SK-N-SH (cell line): ENCODE measurements around the gene PLPP2. TPM values are rescaled to one million over a fixed set of nuclear protein-coding genes. Genes with fewer than 3 reads are reported as not detected.

Source experiments
- CTCF ChIA-PET: fragments of 300-600, 350-600 bp; formaldehyde crosslinking; extraction: SDS; loops from one replicate; lab custom pipeline; 2021; lab: Yijun Ruan, JAX
- POLR2A ChIA-PET: fragments of 350-600 bp; sonication (Branson Sonifier 250); formaldehyde crosslinking; extraction: SDS; loops from one replicate; lab custom pipeline; 2020; ENCODE audit warnings: antibody characterized with exemption, inconsistent platforms; lab: Yijun Ruan, JAX
- DNase-seq: peaks from one replicate; pipeline ENCODE4 v3.0.0; 2012
- H2AFZ ChIP-seq: fragments of 200-600 bp; sonication (generic); 2 replicates; pipeline ENCODE4 v1.8.1; 2016; ENCODE audit warnings: antibody characterized with exemption, mild to moderate bottlenecking, low read depth
- H3F3A ChIP-seq: fragments of 200-600 bp; sonication (generic); replicated peaks from 2 replicates; pipeline ENCODE3; 2016; ENCODE audit warnings: antibody characterized with exemption, mild to moderate bottlenecking; ENCODE audit not compliant: insufficient read depth
- H3K27ac ChIP-seq, 2 experiments: fragments of 200-500 bp in 1 of 2; fragments of 200-600 bp in 1 of 2; sonication (Bioruptor generic) in 1 of 2; sonication (generic), shearing (Covaris generic) in 1 of 2; 2 replicates each; pipeline versions ENCODE4 v1.5.1 to v1.6.1; 2014 to 2016; ENCODE audit warnings: low read depth in 2 of 2, inconsistent platforms in 1 of 2, low read length in 1 of 2, mild to moderate bottlenecking in 1 of 2, mixed read lengths in 1 of 2
- H3K27me3 ChIP-seq: fragments of 200-600 bp; sonication (generic), shearing (Covaris generic); 2 replicates; pipeline ENCODE4 v1.6.1; 2016; ENCODE audit warnings: mixed run types; ENCODE audit not compliant: insufficient read depth
- H3K36me3 ChIP-seq, 2 experiments: fragments of 200-500 bp in 1 of 2; fragments of 200-600 bp in 1 of 2; sonication (Bioruptor generic) in 1 of 2; sonication (generic) in 1 of 2; replicated peaks in 1 of 2; 2 replicates each; pipeline versions ENCODE3 to v1.5.1; 2014 to 2016; ENCODE audit warnings: low read length in 1 of 2, mild to moderate bottlenecking in 1 of 2; ENCODE audit not compliant: insufficient read depth in 2 of 2, control insufficient read depth in 1 of 2
- H3K4me1 ChIP-seq, 2 experiments: fragments of 200-500 bp in 1 of 2; fragments of 200-600 bp in 1 of 2; sonication (Bioruptor generic) in 1 of 2; sonication (generic), shearing (Covaris generic) in 1 of 2; 2 replicates each; pipeline versions ENCODE4 v1.5.1 to v1.6.1; 2014 to 2016; ENCODE audit warnings: low read depth in 1 of 2, low read length in 1 of 2, mixed run types in 1 of 2; ENCODE audit not compliant: insufficient read depth in 2 of 2, control insufficient read depth in 1 of 2
- H3K4me2 ChIP-seq: fragments of 200-600 bp; sonication (generic), shearing (Covaris generic); 2 replicates; pipeline ENCODE4 v1.6.1; 2017; ENCODE audit warnings: mixed run types
- H3K4me3 ChIP-seq, 2 experiments: fragments of 200-500 bp in 1 of 2; fragments of 200-600 bp in 1 of 2; sonication (Bioruptor generic) in 1 of 2; sonication (generic), shearing (Covaris generic) in 1 of 2; 2 replicates each; pipeline versions ENCODE4 v1.5.1 to v1.8.1; 2014 to 2016; ENCODE audit warnings: low read depth in 2 of 2, inconsistent platforms in 1 of 2, low read length in 1 of 2, mild to moderate bottlenecking in 1 of 2, mixed read lengths in 1 of 2, moderate library complexity in 1 of 2
- H3K79me2 ChIP-seq: fragments of 200-600 bp; sonication (generic); 2 replicates; pipeline ENCODE4 v1.8.1; 2017; ENCODE audit warnings: mild to moderate bottlenecking; ENCODE audit not compliant: insufficient read depth
- H3K9ac ChIP-seq: fragments of 200-600 bp; sonication (generic); 2 replicates; pipeline ENCODE4 v1.6.1; 2017; ENCODE audit warnings: mixed run types
- H3K9me2 ChIP-seq: fragments of 200-600 bp; sonication (generic); 2 replicates; pipeline ENCODE4 v1.6.1; 2017; ENCODE audit warnings: mixed run types
- H3K9me3 ChIP-seq: fragments of 200-600 bp; sonication (generic); 2 replicates; pipeline ENCODE4 v1.6.1; 2017; ENCODE audit warnings: mixed run types, mild to moderate bottlenecking, moderate library complexity
- H4K20me1 ChIP-seq: fragments of 200-600 bp; sonication (generic); 2 replicates; pipeline ENCODE4 v1.6.1; 2017; ENCODE audit warnings: mild to moderate bottlenecking, mixed run types; ENCODE audit not compliant: insufficient read depth
- ELF1 ChIP-seq: IDR thresholded peaks from 2 replicates; pipeline ENCODE4 v1.4.0; 2012
- EP300 ChIP-seq, 2 experiments: IDR thresholded peaks; 2 replicates each; pipeline versions ENCODE4 v1.4.0 to v1.6.1; 2012; ENCODE audit warnings: borderline replicate concordance in 1 of 2, low read depth in 1 of 2, low read length in 1 of 2
- EZH2phosphoT487 ChIP-seq: fragments of 200-600 bp; sonication (generic); IDR thresholded peaks from 2 replicates; pipeline ENCODE4 v1.6.1; 2017; ENCODE audit warnings: low read depth, mixed run types, mild to moderate bottlenecking, antibody characterized with exemption, moderate library complexity, borderline replicate concordance
- FOSL2 ChIP-seq: IDR thresholded peaks from 2 replicates; pipeline ENCODE4 v1.4.0; 2012; ENCODE audit warnings: low read depth, mild to moderate bottlenecking, moderate library complexity, borderline replicate concordance
- FOXJ3 ChIP-seq: sonication (generic); formaldehyde crosslinking; IDR thresholded peaks from 2 replicates; pipeline ENCODE4 v1.5.1; 2020; ENCODE audit warnings: mild to moderate bottlenecking, missing genetic modification reagents
- FOXM1 ChIP-seq: IDR thresholded peaks from 2 replicates; pipeline ENCODE4 v1.4.0; 2012; ENCODE audit warnings: low read depth, mild to moderate bottlenecking
- GABPA ChIP-seq: IDR thresholded peaks from 2 replicates; pipeline ENCODE4 v1.4.0; 2012; ENCODE audit warnings: low read depth, mild to moderate bottlenecking
- GATA2 ChIP-seq: sonication (generic); formaldehyde crosslinking; IDR thresholded peaks from 2 replicates; pipeline ENCODE4 v1.5.0; 2020; ENCODE audit warnings: mild to moderate bottlenecking, missing genetic modification reagents
- MXI1 ChIP-seq: IDR thresholded peaks from 2 replicates; pipeline ENCODE4 v1.6.1; 2012; ENCODE audit warnings: mild to moderate bottlenecking, low read depth, low read length, improper control_type of control experiment
- NFIC ChIP-seq: IDR thresholded peaks from 2 replicates; pipeline ENCODE4 v1.4.0; 2012; ENCODE audit warnings: borderline replicate concordance
- NRF1 ChIP-seq: IDR thresholded peaks from 2 replicates; pipeline ENCODE4 v1.6.1; 2012; ENCODE audit warnings: low read depth, mild to moderate bottlenecking, low read length
- PBX3 ChIP-seq: IDR thresholded peaks from 2 replicates; pipeline ENCODE4; 2012
- RCOR1 ChIP-seq: fragments of 150-350 bp; IDR thresholded peaks from 2 replicates; pipeline ENCODE4 v1.6.1; 2017; ENCODE audit warnings: antibody characterized with exemption, low read length
- RFX5 ChIP-seq: IDR thresholded peaks from 2 replicates; pipeline ENCODE4 v1.6.1; 2012; ENCODE audit warnings: mild to moderate bottlenecking, improper control_type of control experiment, low read length
- RXRA ChIP-seq: IDR thresholded peaks from 2 replicates; pipeline ENCODE4 v1.4.0; 2012; ENCODE audit warnings: low read depth, mild to moderate bottlenecking, borderline replicate concordance
- TEAD4 ChIP-seq: IDR thresholded peaks from 2 replicates; pipeline ENCODE4 v1.4.0; 2012; ENCODE audit warnings: mild to moderate bottlenecking, borderline replicate concordance; ENCODE audit not compliant: insufficient read depth
- USF1 ChIP-seq: IDR thresholded peaks from 2 replicates; pipeline ENCODE4 v1.4.0; 2012; ENCODE audit warnings: low read depth, borderline replicate concordance
- YY1 ChIP-seq: IDR thresholded peaks from 2 replicates; pipeline ENCODE4 v1.4.0; 2012; ENCODE audit warnings: low read depth, mild to moderate bottlenecking
- WGBS: methylation state at CpG from one replicate; pipeline ENCODE4 v1.1.6; 2017; ENCODE audit warnings: low lambda C conversion rate; 5-methylcytosine and 5-hydroxymethylcytosine counted together
- polyA plus RNA-seq, 3 experiments: library from polyadenylated mRNA; depleted of rRNA; stranded (reverse); fragments of >200 nt; gene quantifications; 2 replicates each; pipeline ENCODE4 v1.2.3, GENCODE V29; 2012

Gene PLPP2
- polyA plus RNA-seq, 1 of the 3 experiments (the other 2 are of a cell fraction): 33.6 TPM

- Histone ChIP-seq H3K9ac (no peak overlapping the region), H4K20me1 (no peaks in the 10 kb centered on the region), H3K4me1 (no peaks in the 10 kb centered on the region), H3K79me2 (0 out of 2 replicates have a peak, but pooled peaks cover 4% of the 10 kb centered on the region), H3K9me2 (no peaks in the 10 kb centered on the region), H3K27ac (no peak overlapping the region), H3K4me3 (no peak overlapping the region), H3K36me3 (peaks cover 0 to 56% of the 10 kb centered on the region in 2 experiments), H3K9me3 (no peaks in the 10 kb centered on the region), H3K27me3 (no peaks in the 10 kb centered on the region), H3K4me2 (no peak overlapping the region)
- CTCF ChIA-PET: no interaction called here
- peak; percentile 32 for DNase-seq
- POLR2A ChIA-PET: no interaction called here
- TF ChIP-seq YY1 (no peak), EP300 (IDR thresholded peaks at IDR 0.05; ENCODE audit: borderline replicate concordance in 1 of 2, low read depth in 1 of 2, low read length in 1 of 2) (no peak), NFIC (no peak), RCOR1 (no peak), ELF1 (no peak), FOSL2 (no peak)
- TF ChIP-seq, all 33 proteins: peak for 0
- H2AFZ ChIP-seq: no peak overlapping the region
- WGBS: 76% methylated on average over 10 of the region's 14 CpGs
- H3F3A ChIP-seq: no peaks in the 10 kb centered on the region
These were observed 18.0 kb upstream of the PLPP2 start for GRCh38 chr19:309206-309565.

GRCh38 chr19:308471-309205 lies 17.4 kb upstream of the PLPP2 start:
- no peak overlapping the region for H3K4me2 ChIP-seq
- peaks cover 0 to 51% of the 10 kb centered on the region in 2 experiments for H3K36me3 ChIP-seq
- no peak overlapping the region for H3K4me3 ChIP-seq
- no peaks in the 10 kb centered on the region for H3K9me2 ChIP-seq
- ChIA-PET CTCF (no interaction called here), POLR2A (no interaction called here)
- H3K9ac ChIP-seq: no peak overlapping the region
- peak; percentile 33 for DNase-seq
- H3K9me3 ChIP-seq: no peaks in the 10 kb centered on the region
- no peak overlapping the region for H3K27ac ChIP-seq
- no peak for TF ChIP-seq NRF1
- no peak for TF ChIP-seq EZH2phosphoT487
- no peak for TF ChIP-seq RFX5
- TF ChIP-seq FOXM1: no peak
- no peaks in the 10 kb centered on the region for H4K20me1 ChIP-seq
- WGBS: 93% methylated on average over 5 of the region's 48 CpGs
- no peak overlapping the region for H2AFZ ChIP-seq
- 0 out of 2 replicates have a peak, but pooled peaks cover 4% of the 10 kb centered on the region for H3K79me2 ChIP-seq
- H3F3A ChIP-seq: no peaks in the 10 kb centered on the region
- H3K4me1 ChIP-seq: no peaks in the 10 kb centered on the region
- no peaks in the 10 kb centered on the region for H3K27me3 ChIP-seq

GRCh38 chr19:307793-308420 lies 16.7 kb upstream of the PLPP2 start:
- H3K27ac ChIP-seq: no peak overlapping the region
- CTCF ChIA-PET: no interaction called here
- H3K9me2 ChIP-seq: no peaks in the 10 kb centered on the region
- POLR2A ChIA-PET: no interaction called here
- TF ChIP-seq RCOR1 (no peak), EZH2phosphoT487 (no peak), RXRA (no peak), GATA2 (CRISPR knock-in tag) (no peak), PBX3 (no peak), RFX5 (no peak), NRF1 (no peak), FOXJ3 (no peak), USF1 (no peak), FOXM1 (no peak), GABPA (no peak), MXI1 (no peak), NFIC (no peak), YY1 (no peak), FOSL2 (no peak), TEAD4 (no peak)
- no peak overlapping the region for H3K4me2 ChIP-seq
- H3K9me3 ChIP-seq: no peaks in the 10 kb centered on the region
- H2AFZ ChIP-seq: no peak overlapping the region
- no peaks in the 10 kb centered on the region for H4K20me1 ChIP-seq
- WGBS: 93% methylated on average over 14 of the region's 21 CpGs
- peaks cover 0 to 48% of the 10 kb centered on the region in 2 experiments for H3K36me3 ChIP-seq
- no peaks in the 10 kb centered on the region for H3F3A ChIP-seq
- 0 out of 2 replicates have a peak, but pooled peaks cover 4% of the 10 kb centered on the region for H3K79me2 ChIP-seq
- DNase-seq: peak; percentile 23
- no peaks in the 10 kb centered on the region for H3K27me3 ChIP-seq
- H3K4me3 ChIP-seq: no peak overlapping the region
- H3K9ac ChIP-seq: no peak overlapping the region
- H3K4me1 ChIP-seq: no peaks in the 10 kb centered on the region
